H54 (cell line): ENCODE data around the gene PIMREG.
"Not testable (repeated sequence)": the region's sequence is repeated elsewhere in the genome, so short reads cannot be mapped to it uniquely, and the experiment has no call there.

Source experiments
- DNase-seq: peaks from one replicate; pipeline ENCODE4 v3.0.0; 2011; ENCODE audit warnings: low spot score, mixed read lengths; ENCODE audit not compliant: insufficient read length
- FAIRE-seq: peaks from 3 replicates; lab custom pipeline; 2011; peaks lifted over from hg19 to GRCh38; lab: Jason Lieb, UNC
- POLR2A ChIP-seq: IDR thresholded peaks from 2 replicates; pipeline ENCODE4 v1.6.1; 2011; ENCODE audit warnings: low read depth, mild to moderate bottlenecking, low read length

Gene PIMREG

GRCh38 chr17:6473128-6473767 lies 29.0 kb downstream of the PIMREG start:
- TF ChIP-seq POLR2A, result no peak
- DNase-seq, result peak; percentile 89
- FAIRE-seq, result no peak

- no peak for TF ChIP-seq POLR2A
- FAIRE-seq, result no peak
- DNase-seq, result no peak
Observed at GRCh38 chr17:6474376-6474775, 30.1 kb downstream of the PIMREG start.

- TF ChIP-seq POLR2A, result no peak
- FAIRE-seq, result no peak
- DNase-seq, result no peak
Observed at GRCh38 chr17:6474906-6475305, 30.7 kb downstream of the PIMREG start.

GRCh38 chr17:6475411-6475810 lies 31.2 kb downstream of the PIMREG start:
- no peak for DNase-seq
- no peak for TF ChIP-seq POLR2A

GRCh38 chr17:6476076-6476809 lies 32.0 kb downstream of the PIMREG start:
- FAIRE-seq (no peak), DNase-seq (no peak)
- TF ChIP-seq POLR2A, result no peak

More at GRCh38 chr17:6475411-6475810, 31.2 kb downstream of the PIMREG start:
- no peak for FAIRE-seq

GRCh38 chr17:6476810-6477179 lies 32.5 kb downstream of the PIMREG start:
- FAIRE-seq (no peak), DNase-seq (no peak)
- no peak for TF ChIP-seq POLR2A

- DNase-seq (no peak), FAIRE-seq (no peak)
- no peak for TF ChIP-seq POLR2A
Observed at GRCh38 chr17:6477831-6478383, 33.7 kb downstream of the PIMREG start.

- FAIRE-seq, result no peak
- no peak for DNase-seq
- TF ChIP-seq POLR2A, result no peak
Observed at GRCh38 chr17:6478486-6478885, 34.2 kb downstream of the PIMREG start.

GRCh38 chr17:6479622-6480302 lies 35.5 kb downstream of the PIMREG start:
- no peak for DNase-seq

GRCh38 chr17:6480303-6480675 lies 36.0 kb downstream of the PIMREG start:
- no peak for DNase-seq
- TF ChIP-seq POLR2A, result no peak
- FAIRE-seq, result no peak

More at GRCh38 chr17:6479622-6480302, 35.5 kb downstream of the PIMREG start:
- FAIRE-seq, result no peak
- TF ChIP-seq POLR2A, result no peak

- no peak for TF ChIP-seq POLR2A
- FAIRE-seq, result no peak
- DNase-seq, result no peak
Observed at GRCh38 chr17:6482105-6482455, 37.8 kb downstream of the PIMREG start.

- not testable (repeated sequence) for DNase-seq, FAIRE-seq
Observed at GRCh38 chr17:6482796-6483195, 38.5 kb downstream of the PIMREG start.

GRCh38 chr17:6483507-6483906 lies 39.3 kb downstream of the PIMREG start:
- DNase-seq (no peak), FAIRE-seq (no peak)
- no peak for TF ChIP-seq POLR2A
